HepG2 (cell line): ENCODE measurements around the gene RAB15. TPM values are rescaled to one million over a fixed set of nuclear protein-coding genes. Genes with fewer than 3 reads are reported as not detected.

ENCODE experiments used
- AKNA ChIP-seq: sonication (generic); formaldehyde crosslinking; IDR thresholded peaks from 2 replicates; pipeline ENCODE4 v1.4.0; 2020; ENCODE audit warnings: missing genetic modification reagents, borderline replicate concordance
- DMTF1 ChIP-seq: sonication (generic); formaldehyde crosslinking; IDR thresholded peaks from 2 replicates; pipeline ENCODE4 v1.4.0; 2020; ENCODE audit warnings: mild to moderate bottlenecking, missing genetic modification reagents
- IKZF4 ChIP-seq: sonication (generic); formaldehyde crosslinking; IDR thresholded peaks from 2 replicates; pipeline ENCODE4 v1.5.1; 2020; ENCODE audit warnings: borderline replicate concordance, mild to moderate bottlenecking, low read depth, missing genetic modification reagents; ENCODE audit errors: not compliant biosample characterization
- ISX ChIP-seq: sonication (generic); formaldehyde crosslinking; conservative IDR thresholded peaks from 2 replicates; pipeline ENCODE4 v1.5.0; 2020; ENCODE audit warnings: missing genetic modification reagents
- KLF11 ChIP-seq: IDR thresholded peaks from 2 replicates; pipeline ENCODE4 v1.6.1; 2016; ENCODE audit warnings: missing compliant biosample characterization
- LCORL ChIP-seq, 2 experiments: fragments of 450-650 bp in 1 of 2; sonication (generic) in 1 of 2; formaldehyde crosslinking in 1 of 2; IDR thresholded peaks; 2 replicates each; pipeline versions ENCODE4 v1.5.0 to v1.6.1; 2017 to 2020; ENCODE audit warnings: antibody characterized with exemption in 1 of 2, missing genetic modification reagents in 1 of 2
- NFIB ChIP-seq: sonication (generic); formaldehyde crosslinking; IDR thresholded peaks from 2 replicates; pipeline ENCODE4 v1.9.0; 2021; ENCODE audit warnings: missing genetic modification reagents, mild to moderate bottlenecking, borderline replicate concordance
- TBX3 ChIP-seq: fragments of 450-650 bp; IDR thresholded peaks from 2 replicates; pipeline ENCODE4 v1.6.1; 2017; ENCODE audit warnings: antibody characterized with exemption, mild to moderate bottlenecking, inconsistent platforms, borderline replicate concordance
- TEAD3 ChIP-seq: optimal IDR thresholded peaks from 2 replicates; pipeline ENCODE3; 2016; ENCODE audit warnings: borderline replicate concordance
- TFAP4 ChIP-seq: sonication (generic); IDR thresholded peaks from 2 replicates; pipeline ENCODE4 v1.6.1; 2016; ENCODE audit warnings: low read depth, borderline replicate concordance
- TFDP1 ChIP-seq: IDR thresholded peaks from 2 replicates; pipeline ENCODE4 v1.6.1; 2016; ENCODE audit warnings: missing compliant biosample characterization, missing genetic modification reagents, borderline replicate concordance
- ZFP37 ChIP-seq: sonication (generic); formaldehyde crosslinking; IDR thresholded peaks from 2 replicates; pipeline ENCODE4 v1.4.0; 2020; ENCODE audit warnings: missing genetic modification reagents, borderline replicate concordance
- ZNF281 ChIP-seq: sonication (generic); formaldehyde crosslinking; IDR thresholded peaks from 2 replicates; pipeline ENCODE4 v1.4.0; 2020; ENCODE audit warnings: missing genetic modification reagents, borderline replicate concordance
- ZNF484 ChIP-seq: sonication (generic); formaldehyde crosslinking; IDR thresholded peaks from 2 replicates; pipeline ENCODE4 v1.5.1; 2020; ENCODE audit warnings: mild to moderate bottlenecking, low read depth, missing genetic modification reagents, borderline replicate concordance
- ZNF546 ChIP-seq: sonication (generic); formaldehyde crosslinking; conservative IDR thresholded peaks from 2 replicates; pipeline ENCODE4 v1.8.1; 2023; ENCODE audit warnings: mild to moderate bottlenecking, missing genetic modification reagents
- polyA plus RNA-seq, 8 experiments: library from polyadenylated mRNA; depleted of rRNA in 3 of 8; stranded (reverse) in 7 of 8; unstranded in 1 of 8; fragments of >200 nt; fragmentation: Illumina TruSeq in 4 of 8; extraction: Trizol in 4 of 8; gene quantifications; 2 replicates each; pipeline versions ENCODE4 v1.2.1 to v1.2.3, GENCODE V29; 2011 to 2016; ENCODE audit warnings: low read depth in 4 of 8, missing spikeins in 1 of 8, mixed read lengths in 1 of 8; ENCODE audit not compliant: insufficient read depth in 1 of 8
- total RNA-seq, 5 experiments: library from RNA; depleted of rRNA; stranded (reverse); fragments of >200 nt; fragmentation: Illumina TruSeq; extraction: Trizol; gene quantifications; 2 replicates each; pipeline ENCODE4 v1.2.3, GENCODE V29; 2016; ENCODE audit warnings: low read depth in 1 of 5

The RAB15 gene
- total and polyA plus RNA-seq, 2 of the 13 experiments (the other 11 are each of a cell fraction or from before 2014, with no cell fraction given): 7.4 to 18.5 TPM

GRCh38 chr14:64919618-64920017 is 52.5 kb downstream of the RAB15 start (continued):
- no peak for TF ChIP-seq AKNA
- no peak for TF ChIP-seq IKZF4 (CRISPR knock-in tag)
- TF ChIP-seq ISX (CRISPR knock-in tag): no peak
- TF ChIP-seq NFIB (CRISPR knock-in tag): no peak
- TF ChIP-seq LCORL (IDR thresholded peaks at IDR 0.05): no peak
- no peak for TF ChIP-seq LCORL (CRISPR knock-in tag; IDR thresholded peaks at IDR 0.05)
- no peak for TF ChIP-seq TBX3
- TF ChIP-seq ZNF546 (CRISPR knock-in tag): no peak
- no peak for TF ChIP-seq TFDP1 (CRISPR knock-in tag)
- no peak for TF ChIP-seq ZFP37
- TF ChIP-seq TFAP4: no peak
- TF ChIP-seq ZNF281: no peak
- TF ChIP-seq DMTF1 (CRISPR knock-in tag): no peak
- TF ChIP-seq ZNF484 (CRISPR knock-in tag): no peak
- TF ChIP-seq KLF11 (CRISPR knock-in tag): no peak
- peak; percentile 64 for TF ChIP-seq TEAD3 (CRISPR knock-in tag)
- TF ChIP-seq, all 625 proteins: peak for 5
